NCI-H2196 (cell line): ENCODE results near the gene RNF222.

Experiments used
- DNase-seq: peaks from one replicate; lab custom pipeline; 2025; ENCODE audit not compliant: unreplicated experiment; lab: John Stamatoyannopoulos, UW

RNF222 gene, protein sequence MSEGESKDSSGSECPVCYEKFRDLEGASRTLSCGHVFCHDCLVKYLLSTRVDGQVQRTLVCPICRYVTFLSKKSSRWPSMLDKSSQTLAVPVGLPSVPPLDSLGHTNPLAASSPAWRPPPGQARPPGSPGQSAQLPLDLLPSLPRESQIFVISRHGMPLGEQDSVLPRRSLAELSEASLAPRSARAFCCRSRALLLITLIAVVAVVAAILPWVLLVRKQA

DNA sequence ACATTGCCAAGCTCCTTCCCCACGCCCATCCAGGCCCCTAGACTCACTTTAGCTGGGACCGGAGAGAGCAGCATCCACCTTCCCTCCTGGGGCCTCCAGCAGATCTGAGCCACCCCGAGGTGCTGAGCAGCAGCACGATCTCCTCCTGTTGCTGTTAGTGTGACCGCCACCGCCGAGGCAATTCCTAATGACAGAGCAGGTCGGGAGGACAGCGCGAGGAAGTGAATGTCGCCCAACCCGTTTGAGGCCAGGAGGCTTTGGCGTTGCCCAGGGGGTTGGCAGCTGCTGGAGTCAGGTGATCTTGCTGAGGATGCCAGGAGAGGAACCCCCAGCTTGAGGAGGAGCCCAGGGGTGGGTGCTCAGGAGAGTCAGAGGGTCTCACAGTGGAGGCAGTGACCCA, at the start of gene RNF222:
TSS of gene RNF222 (minus strand) at position 192 of the 400 bp plus-strand sequence. CDS start 4,366 bp downstream, outside the sequence.
- no peak for DNase-seq

GRCh38 chr17:8445536-8445935, 47.9 kb upstream of the RNF222 start:
- no peak for DNase-seq

DNA sequence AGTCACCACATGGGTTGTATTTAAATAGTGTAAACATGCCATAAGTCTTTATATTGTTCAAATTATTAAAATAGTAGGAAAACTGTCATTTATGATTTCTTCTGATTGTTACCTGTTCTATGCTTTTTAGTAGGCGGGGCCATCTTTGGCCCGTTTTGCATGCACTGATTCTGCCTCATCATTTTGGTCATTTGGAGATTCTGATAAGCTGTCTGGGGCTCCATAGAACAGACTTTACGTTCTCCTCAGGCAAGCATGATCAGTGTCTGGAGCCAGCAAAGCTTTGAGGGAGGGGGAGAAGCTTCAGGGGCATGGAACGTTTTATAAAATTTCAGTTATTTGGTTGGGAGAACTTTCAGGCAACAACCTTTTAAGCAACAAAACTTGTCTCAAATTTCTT, 46.9 kb upstream of the RNF222 start:
- DNase-seq: no peak

GRCh38 chr17:8443756-8444155, 46.1 kb upstream of the RNF222 start:
- DNase-seq: no peak

GRCh38 chr17:8442310-8442709, 44.7 kb upstream of the RNF222 start:
- no peak for DNase-seq

DNA sequence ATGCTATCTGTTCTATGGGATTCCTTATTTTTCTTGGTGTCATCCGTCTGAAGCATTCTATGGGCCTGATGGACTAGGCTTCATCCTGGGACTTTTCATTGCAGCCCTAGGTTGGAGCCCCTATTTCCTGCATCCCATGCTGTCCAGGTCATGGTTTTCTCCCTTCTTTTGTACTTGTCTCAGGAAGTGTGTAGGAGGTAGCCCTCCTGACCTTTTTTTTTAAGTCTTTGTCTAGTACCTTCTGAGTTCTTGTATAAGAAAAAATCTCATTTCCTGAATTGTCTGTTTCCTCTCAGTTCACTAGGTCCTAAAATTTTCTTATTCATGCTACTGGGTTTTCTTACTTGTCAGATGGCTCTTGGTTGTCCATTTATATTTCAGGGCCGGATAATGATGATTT, 44.1 kb upstream of the RNF222 start:
- no peak for DNase-seq

DNA sequence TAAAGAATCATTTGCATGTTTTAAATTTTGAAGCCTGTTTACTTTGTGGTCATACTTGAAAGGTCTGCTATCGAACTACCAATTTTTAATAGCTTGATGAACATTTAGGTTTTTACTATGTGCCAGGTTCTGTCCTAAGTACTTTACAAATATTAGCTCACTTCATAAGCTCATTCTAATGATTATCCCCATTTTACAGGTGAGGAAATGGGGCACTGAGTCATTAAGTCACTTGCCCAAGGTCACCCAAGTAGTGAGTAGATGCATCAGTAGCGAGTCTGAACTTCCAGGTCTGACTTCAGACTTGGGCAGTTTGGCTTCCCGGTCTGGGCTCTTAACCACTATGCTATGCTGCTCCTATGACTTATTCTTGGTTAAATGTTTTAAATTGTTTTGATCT, 42.1 kb upstream of the RNF222 start:
- DNase-seq: no peak

GRCh38 chr17:8438441-8438840, 40.8 kb upstream of the RNF222 start:
- DNase-seq: no peak

DNA sequence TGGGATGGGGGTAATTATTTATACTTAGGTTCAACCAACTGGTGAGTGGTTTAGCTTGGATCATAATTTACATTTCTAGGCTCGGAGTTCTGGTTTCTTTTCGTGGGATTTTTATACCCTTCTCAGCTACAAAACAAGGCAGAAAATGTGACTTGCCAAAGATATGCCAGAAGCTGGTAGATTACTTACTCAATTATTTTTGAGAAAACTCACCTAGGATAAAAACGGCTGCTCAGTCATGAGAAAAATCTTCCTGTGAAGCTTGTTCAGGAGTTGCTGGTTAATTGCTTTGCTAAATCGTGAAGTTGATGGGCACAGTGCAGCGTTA, 39.2 kb upstream of the RNF222 start:
- no peak for DNase-seq

DNA sequence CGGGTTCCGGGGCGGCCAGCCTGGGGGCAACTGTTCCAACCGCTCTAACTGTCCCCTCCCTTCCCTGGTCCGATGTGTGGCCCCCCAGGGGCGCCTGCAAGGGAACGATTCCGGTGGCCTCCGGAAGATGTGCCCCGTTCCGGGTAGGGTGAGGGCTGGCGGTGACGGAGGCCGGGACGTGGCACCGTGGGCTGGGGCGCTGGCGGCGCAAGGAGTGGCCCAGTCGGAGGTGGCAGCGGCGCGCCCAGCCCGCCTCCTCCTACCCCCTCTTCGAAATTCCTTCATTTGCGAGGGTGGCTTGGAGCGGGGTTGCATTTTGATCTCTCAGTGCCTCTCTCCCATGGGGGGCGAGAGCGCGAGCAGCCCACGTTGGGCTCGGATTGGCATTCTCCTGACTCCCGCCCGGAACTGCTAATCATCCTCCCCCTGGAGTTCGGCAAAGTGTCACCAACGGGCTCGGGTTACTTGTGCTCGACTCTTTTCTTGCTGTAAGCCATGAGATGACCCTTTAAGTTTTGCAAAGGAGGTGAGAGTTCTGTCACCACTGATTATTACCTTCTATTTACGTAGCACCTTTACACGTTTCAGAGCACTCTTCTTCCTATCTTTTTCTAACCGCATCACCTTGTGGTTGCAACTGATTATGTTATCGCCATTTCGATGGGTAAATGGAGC, 38.7 kb upstream of the RNF222 start:
- peak; percentile 26 for DNase-seq

DNA sequence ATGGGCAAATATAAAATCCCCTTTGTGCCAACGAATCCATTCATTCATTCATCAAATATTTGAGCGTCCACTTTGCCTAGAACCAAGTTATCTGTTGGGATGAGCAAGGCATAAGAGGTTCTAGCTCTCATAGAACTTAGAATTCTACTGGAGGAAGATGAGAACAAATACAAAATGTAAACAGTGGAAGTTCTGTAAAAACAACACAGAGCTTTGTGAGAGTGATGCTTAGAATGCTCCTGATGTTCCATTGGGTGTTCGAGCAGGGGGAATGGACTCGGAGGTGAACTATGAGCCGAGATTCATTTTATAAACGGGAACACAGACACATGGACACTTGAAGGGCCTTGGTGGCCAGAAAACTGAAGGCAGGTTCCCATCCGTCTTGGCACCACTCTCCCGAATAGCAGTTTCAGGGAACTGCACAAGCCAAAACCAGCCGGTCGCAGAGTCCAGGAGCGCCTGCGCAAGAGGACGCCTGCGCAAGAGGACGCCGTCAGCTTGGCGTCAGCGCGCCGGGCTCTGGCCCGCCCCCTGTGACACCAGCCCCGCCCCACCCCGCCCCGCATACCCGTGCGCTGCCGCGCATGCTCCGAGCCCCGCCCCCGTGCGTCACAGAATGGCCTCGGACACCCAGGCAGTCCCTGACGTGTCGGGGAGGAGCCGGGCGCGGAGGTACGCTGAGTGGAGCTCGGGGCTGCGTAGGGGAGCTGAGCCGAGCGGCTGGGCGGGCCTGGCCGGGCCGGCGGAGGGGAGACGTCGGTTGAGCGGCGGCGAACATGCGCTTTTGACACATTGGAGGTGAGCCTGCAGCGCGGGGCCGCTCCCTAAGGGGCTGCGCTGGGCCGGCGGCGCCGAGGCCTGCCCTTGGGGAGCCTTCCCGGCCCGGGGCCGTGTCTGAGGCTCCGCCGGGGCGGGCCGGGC, 37.9 kb upstream of the RNF222 start, which contains the start of gene NDEL1:
TSS of gene NDEL1 (plus strand) at position 640 of the 924 bp plus-strand sequence. CDS start 8,388 bp downstream, outside the sequence.
- DNase-seq: peak; percentile 84

- no peak for DNase-seq
These were observed 33.3 kb upstream of the RNF222 start for GRCh38 chr17:8430966-8431365.

- DNase-seq: no peak
These were observed 29.2 kb upstream of the RNF222 start for GRCh38 chr17:8426802-8427201.

DNA sequence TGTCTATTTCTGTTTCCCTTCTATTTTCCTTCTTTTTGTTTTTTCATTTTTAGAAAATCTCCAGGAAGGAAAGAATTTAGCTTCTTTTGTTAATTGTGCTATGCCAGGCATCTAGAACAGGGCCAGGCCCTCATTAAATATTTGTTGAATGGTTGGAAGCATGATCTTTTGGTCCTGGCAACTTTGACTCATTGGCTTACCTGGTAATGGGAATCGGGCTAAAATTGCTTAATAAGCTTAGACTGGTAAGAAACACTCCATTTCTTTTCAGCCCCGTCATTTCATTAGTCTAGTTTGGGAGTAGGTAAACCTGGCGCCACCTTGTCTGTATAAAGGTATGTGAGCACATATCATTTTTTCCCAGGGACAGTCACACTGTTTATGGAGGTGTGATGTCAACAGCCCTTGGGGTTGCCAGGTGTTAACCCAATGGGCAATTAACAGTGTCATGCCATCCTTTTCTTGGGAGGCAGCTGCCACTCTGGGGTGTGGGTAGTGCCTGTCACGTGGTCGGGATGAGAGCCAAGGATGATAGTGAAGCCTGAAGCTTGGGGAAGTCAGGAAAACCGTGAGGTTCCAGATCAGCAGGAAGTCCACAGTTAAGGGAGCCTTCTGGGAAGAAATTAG, 28.6 kb upstream of the RNF222 start:
- no peak for DNase-seq

DNA sequence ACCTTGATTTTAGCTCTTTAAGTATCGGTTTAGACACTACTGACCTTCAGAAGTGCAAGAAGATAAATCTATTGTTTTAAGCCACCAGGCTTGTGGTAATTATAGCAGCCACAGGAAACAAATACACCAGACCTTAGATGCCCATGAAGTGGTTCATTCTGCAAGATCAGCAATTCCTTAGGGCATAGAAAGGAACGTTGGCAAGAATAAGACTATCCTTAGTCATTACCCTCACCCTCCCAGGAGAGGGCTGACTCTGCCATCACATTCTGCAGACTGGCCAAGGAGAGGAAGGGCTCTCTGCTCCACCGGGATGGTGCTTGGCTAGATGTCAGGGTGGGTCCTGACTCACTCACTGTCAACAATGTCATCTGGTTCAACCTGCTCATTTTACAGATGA, 23.9 kb upstream of the RNF222 start:
- no peak for DNase-seq

DNA sequence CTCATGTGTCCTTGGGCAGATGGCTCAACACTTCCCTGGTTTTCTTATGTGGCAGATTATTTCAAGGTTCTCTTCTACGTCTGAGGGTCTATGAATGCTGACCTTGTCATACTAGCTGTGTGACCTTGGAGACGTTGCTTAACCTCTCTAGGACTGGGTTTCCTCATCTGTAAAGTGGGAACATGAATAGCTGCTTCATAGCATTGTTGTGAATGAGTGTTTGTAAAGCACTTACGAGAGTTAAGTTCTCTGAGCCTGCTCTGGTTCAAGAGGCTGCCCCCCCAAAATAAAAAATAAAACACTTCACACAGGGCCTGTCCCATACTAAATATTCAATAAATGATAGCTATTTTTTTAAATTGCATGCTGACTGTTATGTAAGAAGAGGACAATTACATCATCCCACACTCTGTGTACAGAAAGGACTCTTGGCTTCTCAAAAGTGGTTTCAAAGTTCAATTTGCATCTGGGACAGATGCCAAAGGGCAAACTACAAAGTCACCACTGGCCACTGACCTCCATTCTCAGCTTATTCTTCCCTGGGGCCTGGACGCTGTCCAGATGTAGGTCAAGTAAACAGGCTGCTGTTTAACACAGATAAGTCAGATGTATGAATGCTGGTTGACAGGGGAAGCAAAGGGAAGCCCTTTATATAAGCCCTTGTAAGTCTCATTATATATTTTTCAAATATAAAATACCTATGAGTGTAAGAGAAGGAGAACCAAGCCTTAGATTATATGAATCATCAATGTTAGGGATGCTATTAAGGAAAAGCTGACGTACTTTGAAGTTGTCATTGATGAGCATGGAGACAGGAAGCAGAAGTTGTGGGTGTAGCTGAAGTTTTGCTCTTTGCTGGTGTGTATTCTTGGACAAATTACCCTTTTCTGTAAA, 22.7 kb upstream of the RNF222 start:
- DNase-seq: peak; percentile 50

- DNase-seq: no peak
These were observed 21.7 kb upstream of the RNF222 start for GRCh38 chr17:8419305-8419704.

- DNase-seq: no peak
These were observed 20.8 kb upstream of the RNF222 start for GRCh38 chr17:8418471-8418870.

- DNase-seq: no peak
These were observed 20.2 kb upstream of the RNF222 start for GRCh38 chr17:8417806-8418205.

- no peak for DNase-seq
These were observed 16.3 kb upstream of the RNF222 start for GRCh38 chr17:8413938-8414337.
